ENCODE measurements around the gene HSD17B8.

The HSD17B8 gene

GRCh38 chr6:33171016-33171879, 33.2 kb upstream of the HSD17B8 start:
- DNase-seq (ENCODE audit: low read depth in 2 of 2) = no peak

- no peak for DNase-seq (ENCODE audit: low read depth in 2 of 2)
These were observed 32.4 kb upstream of the HSD17B8 start for GRCh38 chr6:33171880-33172687.

- no peak for DNase-seq (ENCODE audit: low read depth in 2 of 2)
These were observed 31.5 kb upstream of the HSD17B8 start for GRCh38 chr6:33172688-33173534.

GRCh38 chr6:33173535-33174180, 30.8 kb upstream of the HSD17B8 start:
- no peak for DNase-seq (ENCODE audit: low read depth in 2 of 2)

GRCh38 chr6:33174784-33175183, 29.7 kb upstream of the HSD17B8 start:
- no peak for DNase-seq (ENCODE audit: low read depth in 2 of 2)

- no peak for DNase-seq (ENCODE audit: low read depth in 2 of 2)
These were observed 28.9 kb upstream of the HSD17B8 start for GRCh38 chr6:33175436-33176069.

GRCh38 chr6:33176906-33177305, 27.5 kb upstream of the HSD17B8 start:
- no peak for DNase-seq (ENCODE audit: low read depth in 2 of 2)

GRCh38 chr6:33177552-33178446, 26.7 kb upstream of the HSD17B8 start:
- DNase-seq (ENCODE audit: low read depth in 2 of 2) = no peak

GRCh38 chr6:33178755-33179475, 25.5 kb upstream of the HSD17B8 start:
- no peak for DNase-seq (ENCODE audit: low read depth in 2 of 2)

- DNase-seq (ENCODE audit: low read depth in 2 of 2) = no peak
These were observed 23.3 kb upstream of the HSD17B8 start for GRCh38 chr6:33181141-33181540.

- no peak for DNase-seq (ENCODE audit: low read depth in 2 of 2)
These were observed 21.3 kb upstream of the HSD17B8 start for GRCh38 chr6:33183071-33183683.

- no peak for DNase-seq (ENCODE audit: low read depth in 2 of 2)
These were observed 19.3 kb upstream of the HSD17B8 start for GRCh38 chr6:33185190-33185589.

- DNase-seq (ENCODE audit: low read depth in 2 of 2) = no peak
These were observed 18.7 kb upstream of the HSD17B8 start for GRCh38 chr6:33185654-33186187.

- DNase-seq (ENCODE audit: low read depth in 2 of 2) = no peak
These were observed 16.6 kb upstream of the HSD17B8 start for GRCh38 chr6:33187809-33188208.

GRCh38 chr6:33189164-33189563, 15.3 kb upstream of the HSD17B8 start:
- no peak for DNase-seq (ENCODE audit: low read depth in 2 of 2)

- DNase-seq (ENCODE audit: low read depth in 2 of 2) = no peak
These were observed 14.6 kb upstream of the HSD17B8 start for GRCh38 chr6:33189625-33190448.

- no peak for DNase-seq (ENCODE audit: low read depth in 2 of 2)
These were observed 13.8 kb upstream of the HSD17B8 start for GRCh38 chr6:33190504-33191107.

Measured in activated CD4-positive, alpha-beta T cell treated with anti-CD3 and anti-CD28 coated beads for 24 hours (primary cell).